Measurements from ENCODE around the gene TYR. TPM values are rescaled to one million over a fixed set of nuclear protein-coding genes. Genes with fewer than 3 reads are reported as not detected.

The TYR gene
- total RNA-seq, 1 experiment from 2014 or later, result not detected

Other genes starting within 250 kb of the TYR start
- gene GRM5, start 111.9 kb upstream of the TYR start, total RNA-seq (2014; rRNA removed; shearing (Covaris generic)), result 0.03 and 0.04 TPM in 2 replicates

Measured in SJCRH30 (cell line).